Upper lobe of right lung (tissue), 1 donor: Measurements from ENCODE around the gene THY1. TPM values are rescaled to one million over a fixed set of nuclear protein-coding genes. Genes with fewer than 3 reads are reported as not detected.

ENCODE experiments used
- ATAC-seq: fragments of 200-7000 bp; cut with Tn5 transposase; one replicate; pipeline ENCODE4 v1.9.1; 2020; ENCODE audit warnings: mild to moderate bottlenecking, moderate library complexity
- DNase-seq: peaks from one replicate; pipeline ENCODE4 v3.0.0-alpha.2; 2020
- H3K27ac ChIP-seq: fragments of 200-600 bp; one replicate; pipeline ENCODE4 v1.8.0; 2022
- H3K27me3 ChIP-seq: fragments of 200-600 bp; one replicate; pipeline ENCODE4 v1.8.0; 2022; ENCODE audit warnings: mild to moderate bottlenecking
- H3K36me3 ChIP-seq: fragments of 200-600 bp; one replicate; pipeline ENCODE4 v1.8.0; 2022
- H3K4me1 ChIP-seq: fragments of 200-600 bp; one replicate; pipeline ENCODE4 v1.8.0; 2022
- H3K4me3 ChIP-seq: fragments of 200-600 bp; one replicate; pipeline ENCODE4 v1.8.0; 2022; ENCODE audit warnings: mild to moderate bottlenecking
- H3K9me3 ChIP-seq: fragments of 200-600 bp; one replicate; pipeline ENCODE4 v1.8.0; 2022
- CTCF ChIP-seq: fragments of 200-600 bp; IDR thresholded peaks from one replicate; pipeline ENCODE4 v1.8.0; 2022; ENCODE audit warnings: antibody characterized with exemption
- intact Hi-C: fragments of 100-400 bp; cut with DNase I; formaldehyde crosslinking; loops from one replicate; pipeline ENCODE4 v1.11.0; 2022
- long read RNA-seq: library from polyadenylated mRNA; unstranded; transcript quantifications from one replicate; pipeline ENCODE4 v2.0.0, GENCODE V29; 2021
- total RNA-seq: library from RNA; stranded (reverse); fragmentation: NEBNext Ultra II Directional; extraction: Animal tissue kit (Norgen Biotek cat#: 25700); gene quantifications from one replicate; pipeline ENCODE4 v1.2.1, GENCODE V29; 2021
- donor health status: DM: no; HTN: yes; CAD: no; lungs with severe emphysema.

Gene THY1
- 7.8 TPM for total RNA-seq
- long read RNA-seq, transcript THY1-201 (4 exons, 3,556 nt), result major isoform, 19 of 23 reads
- long read RNA-seq, partial matches to known transcripts, result 2 of 23 reads
- long read RNA-seq, other reads (novel, unspliced or antisense), result 2 of 23 reads

DNA sequence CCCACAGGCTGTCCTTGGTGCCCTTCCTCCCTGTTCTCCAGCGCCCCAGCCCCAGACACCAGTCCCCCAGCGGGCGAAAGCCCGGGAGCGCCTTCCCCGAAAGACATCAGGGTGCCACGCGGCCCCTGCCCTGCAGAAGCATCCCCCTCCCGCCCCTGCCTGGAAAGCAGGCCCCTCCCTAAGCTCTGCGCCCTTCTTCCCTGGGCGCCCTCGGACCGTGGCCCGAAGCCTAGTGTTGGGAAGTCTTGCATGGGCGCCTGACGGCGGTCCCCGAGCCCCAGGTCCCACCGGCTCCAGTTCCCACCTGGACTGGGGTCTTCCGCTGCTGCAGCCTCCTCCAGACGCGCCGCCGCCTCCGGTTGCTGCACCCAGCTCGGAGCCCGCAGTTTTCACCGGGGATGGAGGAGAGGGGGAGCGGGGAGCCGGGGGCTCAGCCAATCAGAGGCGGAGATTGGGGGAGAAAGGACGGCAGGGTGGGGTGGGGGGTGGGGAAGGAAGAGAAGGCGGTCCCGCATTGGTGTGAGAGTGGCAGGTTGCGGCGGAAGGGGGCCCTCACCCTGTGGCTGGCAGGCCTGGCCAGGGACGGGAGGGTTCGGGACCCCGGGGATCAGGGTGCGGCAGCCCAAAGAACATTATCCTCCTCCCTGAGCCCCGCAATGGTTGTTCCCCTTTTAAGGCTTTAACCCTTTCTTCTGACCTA, at the start of gene THY1:
Gene THY1 (minus strand): TSS at position 364 of the 700 bp plus-strand sequence. CDS start 2,267 bp downstream, outside the sequence.
- Histone ChIP-seq H3K4me3 (peak within 1 kb of the TSS; percentile 39), H3K4me1 (peaks cover 13% of the 10 kb centered on the region)
- no peak for ATAC-seq

GRCh38 chr11:119472186-119472855, 49.3 kb upstream of the THY1 start:
- ATAC-seq, result no peak
- no peak for DNase-seq
- no peak for TF ChIP-seq CTCF
- Histone ChIP-seq H3K4me1 (no peaks in the 10 kb centered on the region), H3K9me3 (no peaks in the 10 kb centered on the region), H3K36me3 (no peaks in the 10 kb centered on the region), H3K27me3 (peaks cover 6% of the 10 kb centered on the region), H3K27ac (no peak overlapping the region), H3K4me3 (no peak overlapping the region)
- intact Hi-C loops, result no loop called here

More for the DNA sequence above, at the start of gene THY1:
- no peak for DNase-seq
- H3K27ac ChIP-seq, result no peak within 1 kb of the TSS
- peaks cover 49% of the 10 kb centered on the region for H3K27me3 ChIP-seq
- intact Hi-C loops, result no loop called here
- no peak for TF ChIP-seq CTCF
- no peaks in the 10 kb centered on the region for H3K9me3 ChIP-seq
- H3K36me3 ChIP-seq, result no peaks in the 10 kb centered on the region

DNA sequence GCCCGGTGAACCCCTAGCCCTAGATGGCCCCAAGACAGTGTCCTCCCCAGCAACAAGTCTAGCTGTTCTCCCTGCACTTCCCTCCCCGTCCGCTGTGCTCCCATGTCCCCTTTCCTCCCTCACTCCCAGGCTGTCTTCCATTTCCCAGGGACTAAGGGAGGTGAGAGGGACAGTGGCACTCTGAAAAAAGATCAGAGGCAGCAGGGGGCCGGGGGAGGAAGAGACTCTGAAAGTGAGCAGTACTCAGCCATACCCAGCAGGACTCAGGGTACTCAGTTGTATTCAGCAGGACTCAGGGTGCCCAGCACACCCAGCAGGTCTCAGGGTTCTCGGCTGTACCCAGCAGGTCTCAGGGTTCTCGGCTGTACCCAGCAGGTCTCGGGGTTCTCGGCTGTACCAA, 48.4 kb upstream of the THY1 start:
- Histone ChIP-seq H3K36me3 (no peaks in the 10 kb centered on the region), H3K4me3 (no peak overlapping the region), H3K27me3 (peaks cover 6% of the 10 kb centered on the region), H3K27ac (no peak overlapping the region), H3K9me3 (no peaks in the 10 kb centered on the region), H3K4me1 (no peaks in the 10 kb centered on the region)
- no peak for DNase-seq
- no peak for TF ChIP-seq CTCF
- intact Hi-C loops, result no loop called here
- ATAC-seq, result no peak

GRCh38 chr11:119470317-119471291, 47.6 kb upstream of the THY1 start:
- DNase-seq, result no peak
- intact Hi-C loops, result no loop called here
- no peak overlapping the region for H3K27ac ChIP-seq

More at GRCh38 chr11:119470317-119471291, 47.6 kb upstream of the THY1 start:
- TF ChIP-seq CTCF, result no peak
- H3K4me3 ChIP-seq, result no peak overlapping the region
- H3K9me3 ChIP-seq, result no peaks in the 10 kb centered on the region
- ATAC-seq, result no peak
- H3K36me3 ChIP-seq, result no peaks in the 10 kb centered on the region
- no peaks in the 10 kb centered on the region for H3K4me1 ChIP-seq
- H3K27me3 ChIP-seq, result peaks cover 6% of the 10 kb centered on the region
